ENCODE data around the gene SMARCAL1.

Gene SMARCAL1

GRCh38 chr2:216505133-216506106 is 93.1 kb downstream of the SMARCAL1 start:
- Histone ChIP-seq H3K4me3 (ENCODE audit: low read depth, low read length) (no peak overlapping the region), H3K36me3 (ENCODE audit: control insufficient read depth, insufficient read depth, low read length) (no peaks in the 10 kb centered on the region), H3K27ac (no peak overlapping the region), H2AFZ (no peak overlapping the region), H3K27me3 (ENCODE audit: control insufficient read depth, insufficient read depth, low read length) (no peaks in the 10 kb centered on the region), H3K4me2 (ENCODE audit: low read length) (no peak overlapping the region), H3K9me3 (ENCODE audit: control insufficient read depth, low read length) (no peaks in the 10 kb centered on the region), H3K9ac (no peak overlapping the region), H3K79me2 (no peaks in the 10 kb centered on the region), H3K4me1 (peaks cover 5% of the 10 kb centered on the region)
- TF ChIP-seq CTCF (IDR thresholded peaks at IDR 0.05), result no peak

GRCh38 chr2:216507220-216508160 is 95.2 kb downstream of the SMARCAL1 start:
- Histone ChIP-seq H2AFZ (no peak overlapping the region), H3K27ac (no peak overlapping the region), H3K9ac (no peak overlapping the region), H3K4me3 (ENCODE audit: low read depth, low read length) (no peak overlapping the region), H3K36me3 (ENCODE audit: control insufficient read depth, insufficient read depth, low read length) (no peaks in the 10 kb centered on the region), H3K4me1 (peaks cover 5% of the 10 kb centered on the region), H3K79me2 (no peaks in the 10 kb centered on the region), H3K27me3 (ENCODE audit: control insufficient read depth, insufficient read depth, low read length) (no peaks in the 10 kb centered on the region), H3K4me2 (ENCODE audit: low read length) (no peak overlapping the region), H3K9me3 (ENCODE audit: control insufficient read depth, low read length) (no peaks in the 10 kb centered on the region)
- no peak for TF ChIP-seq CTCF (IDR thresholded peaks at IDR 0.05)

- Histone ChIP-seq H3K4me2 (ENCODE audit: low read length) (no peak overlapping the region), H3K27ac (no peak overlapping the region), H3K9me3 (ENCODE audit: control insufficient read depth, low read length) (no peaks in the 10 kb centered on the region), H2AFZ (no peak overlapping the region), H3K4me1 (peaks cover 5% of the 10 kb centered on the region), H3K79me2 (no peaks in the 10 kb centered on the region), H3K9ac (no peak overlapping the region), H3K36me3 (ENCODE audit: control insufficient read depth, insufficient read depth, low read length) (no peaks in the 10 kb centered on the region), H3K27me3 (ENCODE audit: control insufficient read depth, insufficient read depth, low read length) (no peaks in the 10 kb centered on the region), H3K4me3 (ENCODE audit: low read depth, low read length) (no peak overlapping the region)
- TF ChIP-seq CTCF (IDR thresholded peaks at IDR 0.05), result no peak
Measured at GRCh38 chr2:216508229-216508628, 95.9 kb downstream of the SMARCAL1 start.

GRCh38 chr2:216516730-216517350 is 104.6 kb downstream of the SMARCAL1 start:
- no peak overlapping the region for H3K4me2 ChIP-seq (ENCODE audit: low read length)
- H3K36me3 ChIP-seq (ENCODE audit: control insufficient read depth, insufficient read depth, low read length), result no peaks in the 10 kb centered on the region
- H3K9ac ChIP-seq, result no peak overlapping the region
- H3K79me2 ChIP-seq, result no peaks in the 10 kb centered on the region
- H3K9me3 ChIP-seq (ENCODE audit: control insufficient read depth, low read length), result no peaks in the 10 kb centered on the region
- H3K4me1 ChIP-seq, result no peaks in the 10 kb centered on the region
- no peak overlapping the region for H3K27ac ChIP-seq
- no peak overlapping the region for H3K4me3 ChIP-seq (ENCODE audit: low read depth, low read length)
- H2AFZ ChIP-seq, result no peak overlapping the region
- H3K27me3 ChIP-seq (ENCODE audit: control insufficient read depth, insufficient read depth, low read length), result no peaks in the 10 kb centered on the region
- peak; percentile 64 for TF ChIP-seq CTCF (IDR thresholded peaks at IDR 0.05)

Data from parathyroid adenoma (tissue), 2 donors.